PC-9 (cell line): ENCODE data around the gene SOSTDC1.

Experiments
- CTCF ChIP-seq: fragments of 200-600 bp; sonication (generic); conservative IDR thresholded peaks from 2 replicates; pipeline ENCODE4 v1.6.1; 2017; ENCODE audit warnings: mixed run types, antibody characterized with exemption, mild to moderate bottlenecking, moderate library complexity
- EZH2 ChIP-seq: fragments of 200-600 bp; sonication (generic); IDR thresholded peaks from 2 replicates; pipeline ENCODE4 v1.8.0; 2017; ENCODE audit warnings: antibody characterized with exemption, low read depth

- TF ChIP-seq CTCF, result 0 out of 2 replicates have a peak, but pooled peaks have one; percentile 28
- TF ChIP-seq EZH2, result no peak
Observed at GRCh38 chr7:16432425-16432731, 33.2 kb downstream of the SOSTDC1 start.
